AG09319 (cell line): Measurements from ENCODE around the gene CLOCK.

Experiments
- DNase-seq: peaks from one replicate; pipeline ENCODE4 v3.0.0-alpha.2; 2010; ENCODE audit warnings: low read depth; ENCODE audit errors: extremely low read depth
- TF ChIP-seq, protein P1 (sequence below): IDR thresholded peaks from 2 replicates; pipeline ENCODE4 v1.5.1; 2011; ENCODE audit warnings: low read depth, mild to moderate bottlenecking, inconsistent platforms, low read length, moderate library complexity

CLOCK gene

DNA sequence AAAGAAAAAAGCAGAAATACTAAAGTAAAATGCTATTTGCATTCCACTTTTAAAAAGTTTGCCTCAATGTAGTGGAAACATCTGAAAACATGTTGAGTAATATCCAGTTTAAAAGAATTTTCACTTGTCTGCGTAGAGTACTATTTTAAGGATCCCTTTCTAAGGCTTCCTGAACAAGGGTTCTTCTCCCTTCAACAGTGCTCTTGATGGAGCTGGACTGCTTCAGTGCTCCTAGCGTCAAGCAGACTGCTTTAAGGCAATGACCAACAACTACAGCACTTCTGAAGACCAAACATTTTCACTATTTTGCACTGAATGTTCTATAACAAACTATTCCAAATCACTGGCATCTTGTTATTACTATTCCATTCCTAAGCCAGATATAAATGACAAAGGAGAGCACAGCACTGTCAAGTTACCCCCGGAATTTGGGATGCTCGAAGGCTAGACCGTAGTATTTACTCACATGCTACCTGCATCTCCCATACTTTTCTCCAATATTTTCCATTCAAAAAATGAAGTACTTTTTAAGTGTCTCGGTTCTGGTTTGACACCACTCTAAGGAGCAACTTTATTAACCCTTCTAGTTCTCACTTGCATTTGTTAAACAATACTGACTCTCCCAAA lies 114.9 kb downstream of the CLOCK start:
- TF ChIP-seq, protein P1, sequence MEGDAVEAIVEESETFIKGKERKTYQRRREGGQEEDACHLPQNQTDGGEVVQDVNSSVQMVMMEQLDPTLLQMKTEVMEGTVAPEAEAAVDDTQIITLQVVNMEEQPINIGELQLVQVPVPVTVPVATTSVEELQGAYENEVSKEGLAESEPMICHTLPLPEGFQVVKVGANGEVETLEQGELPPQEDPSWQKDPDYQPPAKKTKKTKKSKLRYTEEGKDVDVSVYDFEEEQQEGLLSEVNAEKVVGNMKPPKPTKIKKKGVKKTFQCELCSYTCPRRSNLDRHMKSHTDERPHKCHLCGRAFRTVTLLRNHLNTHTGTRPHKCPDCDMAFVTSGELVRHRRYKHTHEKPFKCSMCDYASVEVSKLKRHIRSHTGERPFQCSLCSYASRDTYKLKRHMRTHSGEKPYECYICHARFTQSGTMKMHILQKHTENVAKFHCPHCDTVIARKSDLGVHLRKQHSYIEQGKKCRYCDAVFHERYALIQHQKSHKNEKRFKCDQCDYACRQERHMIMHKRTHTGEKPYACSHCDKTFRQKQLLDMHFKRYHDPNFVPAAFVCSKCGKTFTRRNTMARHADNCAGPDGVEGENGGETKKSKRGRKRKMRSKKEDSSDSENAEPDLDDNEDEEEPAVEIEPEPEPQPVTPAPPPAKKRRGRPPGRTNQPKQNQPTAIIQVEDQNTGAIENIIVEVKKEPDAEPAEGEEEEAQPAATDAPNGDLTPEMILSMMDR, result no peak
- DNase-seq, result no peak

DNA sequence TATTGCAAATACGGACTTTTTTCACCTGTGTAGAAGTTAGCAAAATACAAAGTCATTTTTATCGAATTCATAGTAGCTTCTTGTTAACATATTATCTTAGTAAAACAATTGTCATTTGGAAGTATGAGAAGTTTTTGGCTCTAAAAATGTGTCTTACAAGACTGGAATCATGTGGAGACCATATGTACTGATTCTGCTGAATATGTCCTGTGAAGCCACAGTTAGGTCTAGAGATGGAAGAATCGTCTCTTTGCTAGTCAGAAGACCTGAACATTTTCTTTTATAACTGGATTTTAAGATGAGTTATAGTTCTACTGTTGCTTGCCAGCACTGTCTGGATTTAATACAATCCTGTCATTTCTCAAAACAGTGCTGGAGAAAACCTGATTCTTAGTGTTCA lies 121.9 kb downstream of the CLOCK start:
- TF ChIP-seq, protein P1, result no peak
- no peak for DNase-seq

DNA sequence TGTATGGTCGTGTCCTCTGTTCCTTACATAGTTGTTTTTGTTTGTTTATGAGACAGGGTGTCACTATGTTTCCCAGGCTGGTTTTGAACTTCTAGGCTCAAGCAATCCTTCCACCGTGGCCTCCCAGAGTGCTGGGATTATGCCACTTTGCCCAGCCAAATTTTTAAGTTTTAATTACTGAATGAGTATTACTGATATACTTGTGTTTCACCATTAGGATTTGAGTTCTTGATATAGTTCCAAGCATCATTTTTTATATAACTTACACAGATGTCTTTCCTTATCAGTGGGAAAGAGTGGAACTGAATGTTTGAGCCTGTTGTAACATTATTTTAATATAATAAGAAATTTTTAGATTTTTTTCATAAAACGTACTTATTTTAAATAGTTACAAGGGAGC lies 130.5 kb downstream of the CLOCK start:
- TF ChIP-seq, protein P1, result no peak

DNA sequence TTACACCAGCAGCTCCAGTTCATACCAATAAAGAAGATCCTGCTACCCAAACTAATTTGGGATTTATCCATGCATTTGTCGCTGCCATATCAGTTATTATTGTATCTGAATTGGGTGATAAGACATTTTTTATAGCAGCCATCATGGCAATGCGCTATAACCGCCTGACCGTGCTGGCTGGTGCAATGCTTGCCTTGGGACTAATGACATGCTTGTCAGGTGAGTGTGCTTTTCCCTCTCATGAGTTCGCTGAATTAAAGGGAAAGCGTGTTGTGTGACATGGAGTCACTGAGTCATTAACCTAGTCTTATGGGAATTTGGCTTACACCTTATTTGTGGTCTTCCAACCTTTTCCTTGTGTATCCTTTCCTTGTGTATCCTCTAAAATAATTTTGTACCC lies 135.1 kb downstream of the CLOCK start:
- no peak for DNase-seq
- TF ChIP-seq, protein P1, result no peak

More for the DNA sequence above, 130.5 kb downstream of the CLOCK start:
- no peak for DNase-seq

DNA sequence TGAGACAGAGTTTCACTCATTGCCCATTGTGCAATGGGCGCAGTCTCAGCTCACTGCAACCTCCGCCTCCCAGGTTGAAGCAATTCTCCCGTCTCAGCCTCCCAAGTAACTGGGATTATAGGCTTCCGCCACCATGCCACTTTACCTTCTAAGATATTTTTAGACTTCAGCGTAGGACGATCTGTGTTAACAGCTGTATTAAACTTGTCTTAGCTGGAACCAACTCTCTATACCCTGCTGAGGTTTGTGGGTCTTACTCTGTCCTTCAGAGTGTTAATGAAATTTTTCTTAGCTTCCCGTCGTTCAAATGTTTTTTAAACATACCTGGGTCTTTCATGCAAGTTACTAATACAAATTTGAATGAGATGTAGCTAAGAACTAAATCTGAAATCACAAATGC lies 136.3 kb downstream of the CLOCK start:
- no peak for DNase-seq
- TF ChIP-seq, protein P1, result no peak

DNA sequence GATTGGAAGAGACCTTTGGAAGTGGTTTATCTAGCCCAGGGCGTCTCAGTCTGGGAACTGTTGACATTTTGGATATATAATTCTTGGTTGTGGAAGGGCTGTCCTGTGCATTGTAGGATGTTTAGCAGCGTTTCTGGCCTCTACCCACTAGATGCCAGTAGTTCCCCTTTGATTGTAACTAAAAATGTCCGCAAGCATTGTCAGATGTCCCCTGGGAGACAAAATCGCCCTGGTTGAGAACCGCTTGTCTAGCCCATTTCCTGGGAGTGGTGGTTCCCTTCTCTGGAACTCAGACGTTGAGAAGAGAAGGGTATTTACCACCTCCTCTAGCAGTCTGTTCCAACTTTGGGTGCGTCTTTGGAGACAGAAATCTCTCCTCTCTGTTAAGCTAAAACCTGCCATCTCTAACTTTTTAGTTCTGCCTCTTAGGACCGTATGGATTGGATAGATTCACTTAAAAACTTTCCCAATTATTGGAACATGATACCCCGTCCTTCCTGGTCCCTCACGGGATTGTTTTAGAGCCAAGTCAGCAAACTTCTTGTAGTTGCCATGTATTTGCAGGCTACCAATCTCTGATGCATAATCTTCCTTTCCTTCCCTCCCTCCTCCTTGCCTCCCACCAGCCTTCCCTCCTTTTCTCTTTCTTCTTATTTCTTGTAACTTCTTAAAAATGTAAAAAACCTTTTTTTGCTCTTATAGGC lies 137.1 kb downstream of the CLOCK start:
- DNase-seq, result no peak
- TF ChIP-seq, protein P1, result peak; percentile 36

DNA sequence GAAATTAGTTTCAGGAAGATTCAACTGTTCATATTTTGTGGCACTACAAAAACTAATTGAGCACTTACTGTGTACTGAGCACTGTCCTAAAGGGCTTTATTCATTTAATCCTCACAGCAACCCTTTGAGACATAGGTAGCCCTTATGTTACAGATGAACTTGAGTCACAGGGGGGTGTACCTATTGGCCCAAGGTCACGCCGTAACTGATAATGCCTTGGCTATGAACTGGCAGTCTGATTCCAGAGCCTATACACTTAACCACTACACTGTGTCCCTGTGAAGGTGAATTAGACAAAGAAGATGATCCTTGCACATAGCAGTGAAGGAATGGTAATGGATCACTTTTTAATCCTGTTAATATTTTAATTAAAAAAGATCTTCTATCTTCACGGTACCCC lies 138.9 kb downstream of the CLOCK start:
- TF ChIP-seq, protein P1, result no peak
- no peak for DNase-seq
